ENCODE results near the gene MACROD2.
A peak's percentile ranks its signal among the peaks of the same experiment; 100 is the strongest.

Gene MACROD2

GRCh38 chr20:15692570-15692969 is 1697.3 kb downstream of the MACROD2 start:
- no peak for TF ChIP-seq CTCF (conservative IDR thresholded peaks at IDR 0.05; ENCODE audit: control insufficient read depth, insufficient read depth, low read depth, low read length)
- no peak for DNase-seq (ENCODE audit: low read depth)
- H3K4me3 ChIP-seq (ENCODE audit: control insufficient read depth, low read depth, low read length), result no peak overlapping the region

- H3K4me3 ChIP-seq (ENCODE audit: control insufficient read depth, low read depth, low read length), result no peak overlapping the region
- no peak for TF ChIP-seq CTCF (conservative IDR thresholded peaks at IDR 0.05; ENCODE audit: control insufficient read depth, insufficient read depth, low read depth, low read length)
- no peak for DNase-seq (ENCODE audit: low read depth)
Observed at GRCh38 chr20:15699431-15700146, 1704.3 kb downstream of the MACROD2 start.

GRCh38 chr20:15700147-15700765 is 1704.9 kb downstream of the MACROD2 start:
- DNase-seq (ENCODE audit: low read depth), result no peak
- H3K4me3 ChIP-seq (ENCODE audit: control insufficient read depth, low read depth, low read length), result no peak overlapping the region
- no peak for TF ChIP-seq CTCF (conservative IDR thresholded peaks at IDR 0.05; ENCODE audit: control insufficient read depth, insufficient read depth, low read depth, low read length)

GRCh38 chr20:15702161-15702560 is 1706.8 kb downstream of the MACROD2 start:
- H3K4me3 ChIP-seq (ENCODE audit: control insufficient read depth, low read depth, low read length), result no peak overlapping the region
- peak; percentile 50 for DNase-seq (ENCODE audit: low read depth)
- no peak for TF ChIP-seq CTCF (conservative IDR thresholded peaks at IDR 0.05; ENCODE audit: control insufficient read depth, insufficient read depth, low read depth, low read length)

- no peak for TF ChIP-seq CTCF (conservative IDR thresholded peaks at IDR 0.05; ENCODE audit: control insufficient read depth, insufficient read depth, low read depth, low read length)
- peak; percentile 76 for DNase-seq (ENCODE audit: low read depth)
- H3K4me3 ChIP-seq (ENCODE audit: control insufficient read depth, low read depth, low read length), result no peak overlapping the region
Observed at GRCh38 chr20:15703171-15703911, 1708.0 kb downstream of the MACROD2 start.

- no peak for TF ChIP-seq CTCF (conservative IDR thresholded peaks at IDR 0.05; ENCODE audit: control insufficient read depth, insufficient read depth, low read depth, low read length)
- DNase-seq (ENCODE audit: low read depth), result no peak
- no peak overlapping the region for H3K4me3 ChIP-seq (ENCODE audit: control insufficient read depth, low read depth, low read length)
Observed at GRCh38 chr20:15705975-15706374, 1710.7 kb downstream of the MACROD2 start.
